OCI-LY7 (cell line): ENCODE results near the gene DNAJB5.

Experiments used
- CTCF ChIP-seq: fragments of 200-600 bp; sonication (generic); conservative IDR thresholded peaks from 2 replicates; pipeline ENCODE4 v1.5.1; 2014; ENCODE audit warnings: mild to moderate bottlenecking, antibody characterized with exemption, low read length, moderate library complexity, mixed read lengths
- EZH2phosphoT487 ChIP-seq: fragments of 200-600 bp; sonication (generic); IDR thresholded peaks from 2 replicates; pipeline ENCODE4 v1.6.1; 2018; ENCODE audit warnings: low read depth, borderline replicate concordance, mild to moderate bottlenecking, mixed run types, antibody characterized with exemption, low read length, moderate library complexity, mixed read lengths

DNA sequence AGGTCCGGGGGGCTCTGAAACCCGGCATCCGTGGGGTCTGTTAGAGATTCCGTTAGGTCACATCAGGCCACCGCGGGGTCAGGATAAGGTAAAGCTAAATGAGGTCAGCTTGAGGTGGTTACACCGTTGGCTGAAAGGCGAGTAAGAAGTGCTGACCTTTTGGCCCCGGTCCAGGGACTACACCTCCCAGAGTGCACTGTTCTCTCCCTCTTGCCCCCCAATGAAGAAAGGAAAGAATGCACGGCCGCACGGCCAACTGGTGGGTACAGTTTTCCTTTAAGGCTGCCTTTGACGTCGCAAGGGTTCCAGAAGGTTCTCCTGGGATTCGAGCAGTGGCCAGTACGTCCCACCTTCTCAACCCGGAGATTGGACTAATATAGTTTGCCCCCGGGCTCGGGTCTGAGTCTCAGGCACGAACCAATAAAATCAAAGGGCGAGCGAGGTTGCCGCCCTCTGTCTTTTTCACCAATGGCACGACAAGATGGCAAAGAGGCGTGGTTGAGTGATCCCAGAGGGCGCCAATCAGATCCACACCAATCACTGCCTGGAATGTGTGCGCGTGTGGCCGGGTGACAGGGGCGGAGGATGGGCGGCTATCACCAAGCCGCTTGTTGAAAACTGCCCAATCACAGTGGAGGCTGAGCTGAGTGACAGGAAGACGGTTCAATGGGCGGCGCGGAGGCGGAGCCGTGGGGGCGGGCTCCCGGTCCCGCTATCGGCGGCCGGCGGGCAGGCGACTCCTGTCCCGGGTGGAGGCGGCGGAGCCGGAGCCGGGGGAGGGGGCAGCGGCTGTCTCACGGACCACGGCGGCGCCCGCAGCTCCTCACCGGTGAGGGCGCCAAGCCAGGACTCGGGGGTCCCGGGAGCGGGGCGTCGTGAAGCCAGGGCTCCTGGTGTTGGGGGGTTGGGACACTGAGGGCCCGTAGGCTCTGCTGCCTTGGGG lies at the start of gene DNAJB5:
- no peak for TF ChIP-seq CTCF
- no peak for TF ChIP-seq EZH2phosphoT487
